IPS-18c (cell line): Measurements from ENCODE around the gene CCDC13.

Source experiments
- H3K4me3 ChIP-seq: 2 replicates; pipeline ENCODE4 v1.7.0; 2013; ENCODE audit warnings: low read depth, mild to moderate bottlenecking, low read length, moderate library complexity; ENCODE audit not compliant: insufficient read depth
- H3K9me3 ChIP-seq: one replicate; pipeline ENCODE4 v1.6.1; 2013; ENCODE audit warnings: mild to moderate bottlenecking, low read length, moderate library complexity; ENCODE audit not compliant: control insufficient read depth, insufficient read depth

Gene CCDC13

GRCh38 chr3:42730706-42731420 lies 42.2 kb downstream of the CCDC13 start:
- Histone ChIP-seq H3K4me3 (no peak overlapping the region), H3K9me3 (no peaks in the 10 kb centered on the region)

GRCh38 chr3:42730294-42730693 lies 42.8 kb downstream of the CCDC13 start:
- no peak overlapping the region for H3K4me3 ChIP-seq
- H3K9me3 ChIP-seq = no peaks in the 10 kb centered on the region

- no peaks in the 10 kb centered on the region for H3K9me3 ChIP-seq
- no peak overlapping the region for H3K4me3 ChIP-seq
Measured at GRCh38 chr3:42729404-42730145, 43.5 kb downstream of the CCDC13 start.

- H3K9me3 ChIP-seq = no peaks in the 10 kb centered on the region
- no peak overlapping the region for H3K4me3 ChIP-seq
Measured at GRCh38 chr3:42728668-42729364, 44.2 kb downstream of the CCDC13 start.

- H3K9me3 ChIP-seq = no peaks in the 10 kb centered on the region
- H3K4me3 ChIP-seq = no peak overlapping the region
Measured at GRCh38 chr3:42728056-42728455, 45.0 kb downstream of the CCDC13 start.

- Histone ChIP-seq H3K9me3 (peaks cover 2% of the 10 kb centered on the region), H3K4me3 (no peak overlapping the region)
Measured at GRCh38 chr3:42725454-42725853, 47.6 kb downstream of the CCDC13 start.

GRCh38 chr3:42723219-42723618 lies 49.8 kb downstream of the CCDC13 start:
- no peak overlapping the region for H3K4me3 ChIP-seq
- peaks cover 2% of the 10 kb centered on the region for H3K9me3 ChIP-seq
